ENCODE results near the gene PROZ. TPM values are rescaled to one million over a fixed set of nuclear protein-coding genes. Genes with fewer than 3 reads are reported as not detected.

PROZ gene
- total RNA-seq, 2 experiments from 2014 or later: not detected

- Mint-ChIP-seq H3K9me3 (no peaks in the 10 kb centered on the region), H3K36me3 (ENCODE audit: low read depth) (peaks cover 5% of the 10 kb centered on the region), H3K27ac (no peak overlapping the region), H3K27me3 (no peaks in the 10 kb centered on the region), H3K4me3 (no peak overlapping the region), H3K4me1 (ENCODE audit: low read depth) (peaks cover 19% of the 10 kb centered on the region)
- no peaks in the 10 kb centered on the region for H3K36me3 ChIP-seq (ENCODE audit: insufficient read depth, low read length)
- no peak overlapping the region for H3K27ac ChIP-seq (ENCODE audit: low read depth in 1 of 2, low read length in 2 of 2)
- ChIA-PET POLR2A (no interaction called here), CTCF (no interaction called here)
- DNase-seq (no peak), ATAC-seq (ENCODE audit: poor library complexity) (no peak)
- H3K4me3 ChIP-seq (ENCODE audit: low read length): no peak overlapping the region
- peaks cover 0 to 7% of the 10 kb centered on the region in 2 experiments for H3K9me3 ChIP-seq (ENCODE audit: control insufficient read depth in 1 of 2, insufficient read depth in 1 of 2, low read length in 2 of 2)
- H3K4me1 ChIP-seq (ENCODE audit: insufficient read depth, low read length): peaks cover 30% of the 10 kb centered on the region
- peaks cover 0 to 3% of the 10 kb centered on the region in 2 experiments for H3K27me3 ChIP-seq (ENCODE audit: control insufficient read depth in 1 of 2, insufficient read depth in 2 of 2, low read length in 2 of 2)
- intact Hi-C loops (cut with DNase I, micrococcal nuclease): loop anchor here (5.0 kb wide), 3 partner anchors 57 to 212 kb away; partner anchors contain the start of genes CUL4A (in 1 of the 2), GRTP1 (in 1 of the 2) and PCID2 (in 1 of the 2)
- no peak for TF ChIP-seq CTCF (IDR thresholded peaks at IDR 0.05)
Observed at GRCh38 chr13:113149711-113150549, 8.5 kb upstream of the PROZ start.

- H3K27me3 Mint-ChIP-seq: no peaks in the 10 kb centered on the region
- Histone ChIP-seq H3K9me3 (ENCODE audit: control insufficient read depth in 1 of 2, insufficient read depth in 1 of 2, low read length in 2 of 2) (peaks cover 0 to 6% of the 10 kb centered on the region in 2 experiments), H3K4me1 (ENCODE audit: insufficient read depth, low read length) (peaks cover 30% of the 10 kb centered on the region), H3K27ac (ENCODE audit: low read depth in 1 of 2, low read length in 2 of 2) (no peak overlapping the region), H3K36me3 (ENCODE audit: insufficient read depth, low read length) (no peaks in the 10 kb centered on the region), H3K27me3 (ENCODE audit: control insufficient read depth in 1 of 2, insufficient read depth in 2 of 2, low read length in 2 of 2) (peaks cover 0 to 3% of the 10 kb centered on the region in 2 experiments), H3K4me3 (ENCODE audit: low read length) (no peak overlapping the region)
- H3K4me1 Mint-ChIP-seq (ENCODE audit: low read depth): peaks cover 21% of the 10 kb centered on the region
- POLR2A ChIA-PET: no interaction called here
- ATAC-seq (ENCODE audit: poor library complexity) (no peak), DNase-seq (no peak)
- peak overlapping the region; percentile 74 for H3K4me3 Mint-ChIP-seq
- H3K27ac Mint-ChIP-seq: no peak overlapping the region
- TF ChIP-seq CTCF (IDR thresholded peaks at IDR 0.05): no peak
- CTCF ChIA-PET: no interaction called here
- intact Hi-C loops (cut with DNase I, micrococcal nuclease): loop anchor here (5.0 kb wide), 3 partner anchors 57 to 212 kb away; partner anchors contain the start of genes CUL4A (in 1 of the 2), GRTP1 (in 1 of the 2) and PCID2 (in 1 of the 2)
- peaks cover 5% of the 10 kb centered on the region for H3K36me3 Mint-ChIP-seq (ENCODE audit: low read depth)
- H3K9me3 Mint-ChIP-seq: peaks cover 2% of the 10 kb centered on the region
Observed at GRCh38 chr13:113150550-113151365, 7.7 kb upstream of the PROZ start.
